CD4-positive, alpha-beta T cell treated with Interleukin-17A for 1 hour (primary cell): ENCODE data around the gene KLF18.
"Not testable (repeated sequence)": the region's sequence is repeated elsewhere in the genome, so short reads cannot be mapped to it uniquely, and the experiment has no call there.

Experiments used
- DNase-seq: peaks from one replicate; pipeline ENCODE4 v3.0.0-alpha.2; 2020

Gene KLF18

GRCh38 chr1:44141531-44141930 is at the start of gene KLF18:
KLF18 (minus strand) TSS chr1:44141631; CDS start chr1:44141631, 0 bp downstream.
- DNase-seq, result no peak

DNA sequence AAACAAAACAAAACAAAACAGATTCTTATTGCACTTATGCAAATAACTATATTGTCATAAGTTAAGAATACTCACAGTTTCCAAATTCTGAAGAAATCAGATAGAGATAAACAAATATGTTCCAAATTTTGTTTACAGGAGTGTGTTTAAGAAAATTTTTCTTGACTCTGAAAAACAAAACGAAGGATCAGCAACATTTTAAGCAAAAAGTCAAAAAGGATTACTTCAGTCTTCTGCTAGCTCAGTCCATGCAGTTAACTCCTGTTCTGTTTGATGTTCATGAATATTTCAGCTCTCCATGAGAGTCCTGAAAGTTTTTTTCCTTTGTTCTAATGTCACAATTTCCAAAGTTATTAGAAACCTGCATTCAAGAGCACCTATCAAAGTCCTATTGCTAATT is 33.2 kb upstream of the KLF18 start:
- no peak for DNase-seq

DNA sequence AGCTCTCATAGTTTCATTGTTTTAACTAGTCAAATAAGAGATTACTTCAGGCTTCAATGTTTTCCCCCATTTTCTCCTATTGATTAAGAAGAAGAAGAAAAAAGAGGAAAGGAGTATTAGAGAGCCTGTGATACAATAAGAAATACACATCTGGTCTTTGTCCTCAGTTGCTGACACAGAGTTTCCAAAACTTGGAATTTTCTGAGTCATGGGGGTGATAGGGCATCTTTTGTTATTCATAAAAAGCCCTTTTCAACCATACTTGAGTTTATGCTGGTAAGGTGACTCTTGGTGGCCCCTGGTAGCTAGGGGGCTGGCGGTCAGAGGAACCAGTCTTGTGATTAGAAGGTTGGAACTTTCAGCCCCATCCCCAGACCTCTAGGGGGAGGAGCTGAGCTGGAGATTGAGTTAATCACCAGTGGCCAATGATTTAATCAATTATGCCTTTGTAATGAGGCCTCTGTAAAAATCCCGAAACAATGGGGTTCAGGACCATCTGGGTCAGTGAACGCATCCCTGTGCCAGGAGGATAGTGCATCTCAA is 28.9 kb upstream of the KLF18 start:
- DNase-seq, result no peak

DNA sequence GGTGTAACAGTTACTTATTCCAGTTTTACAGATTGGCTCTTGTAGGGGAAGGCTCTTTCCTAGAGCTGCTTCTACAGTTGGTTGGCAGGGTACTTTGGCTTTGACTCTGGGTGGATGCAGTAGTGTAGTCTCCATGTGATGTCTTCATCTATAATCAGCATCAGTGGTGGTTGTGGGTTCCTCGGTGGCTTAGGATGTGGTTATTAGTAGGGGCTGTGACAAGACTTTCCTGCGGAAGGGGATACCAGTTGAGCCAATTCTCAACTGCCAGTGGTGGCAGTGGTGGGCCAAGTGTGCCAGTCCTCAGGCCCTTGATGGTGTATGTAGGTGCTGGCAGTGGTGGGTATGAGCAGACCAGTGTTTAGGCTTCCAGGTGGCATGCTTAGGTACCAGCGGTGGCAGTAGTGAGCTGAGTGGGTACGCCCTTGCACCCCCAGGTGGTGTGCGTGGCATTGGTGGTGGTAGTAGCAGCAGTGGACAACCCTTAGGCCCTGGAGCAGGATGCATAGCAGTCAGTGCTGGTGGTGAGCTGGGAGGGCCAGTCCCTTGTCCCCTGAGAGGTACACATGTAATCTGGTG is 27.2 kb upstream of the KLF18 start:
- no peak for DNase-seq

- no peak for DNase-seq
These were observed 20.1 kb upstream of the KLF18 start for GRCh38 chr1:44161546-44161945.

DNA sequence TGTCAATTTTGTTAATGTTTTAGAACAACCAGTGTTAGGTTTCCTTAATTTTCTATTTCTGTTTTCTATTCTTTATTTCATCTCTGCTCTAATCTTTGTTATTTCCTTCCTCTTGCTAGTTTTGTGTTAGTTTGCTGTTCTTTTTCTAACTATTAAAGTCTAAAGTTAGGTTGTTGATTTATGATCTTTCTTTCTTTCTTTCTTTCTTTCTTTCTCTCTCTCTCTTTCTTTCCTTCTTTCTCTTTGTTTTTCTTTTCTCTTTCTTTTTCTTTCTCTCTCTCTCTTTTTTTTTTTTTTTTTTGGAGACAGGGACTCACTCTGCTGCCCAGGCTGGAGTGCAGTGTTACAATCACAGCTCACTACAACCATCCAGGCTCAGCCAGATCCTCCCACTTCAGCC is 17.4 kb upstream of the KLF18 start:
- DNase-seq, result no peak

DNA sequence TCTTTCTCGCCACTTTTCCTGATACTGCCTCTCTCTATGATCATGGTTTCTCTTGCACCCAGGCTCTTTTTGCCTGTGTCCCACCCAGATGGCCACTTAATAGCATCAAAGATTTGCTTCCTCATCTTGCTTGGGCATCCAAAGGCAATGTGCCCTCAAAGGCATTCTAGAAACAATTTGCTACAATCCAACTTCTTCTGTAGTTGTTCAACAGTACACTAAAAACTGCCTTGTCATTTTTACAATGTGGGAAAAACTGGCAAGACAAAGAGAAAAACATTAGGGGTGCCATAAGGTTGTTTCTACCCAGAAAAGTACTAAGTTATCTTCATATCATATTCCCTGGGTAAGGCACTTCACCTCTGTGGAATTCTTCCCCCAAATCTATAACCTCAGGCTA is 16.5 kb upstream of the KLF18 start:
- DNase-seq, result no peak

GRCh38 chr1:44154049-44154448 is 12.6 kb upstream of the KLF18 start:
- no peak for DNase-seq

- DNase-seq, result no peak
These were observed 11.3 kb upstream of the KLF18 start for GRCh38 chr1:44152692-44153091.

DNA sequence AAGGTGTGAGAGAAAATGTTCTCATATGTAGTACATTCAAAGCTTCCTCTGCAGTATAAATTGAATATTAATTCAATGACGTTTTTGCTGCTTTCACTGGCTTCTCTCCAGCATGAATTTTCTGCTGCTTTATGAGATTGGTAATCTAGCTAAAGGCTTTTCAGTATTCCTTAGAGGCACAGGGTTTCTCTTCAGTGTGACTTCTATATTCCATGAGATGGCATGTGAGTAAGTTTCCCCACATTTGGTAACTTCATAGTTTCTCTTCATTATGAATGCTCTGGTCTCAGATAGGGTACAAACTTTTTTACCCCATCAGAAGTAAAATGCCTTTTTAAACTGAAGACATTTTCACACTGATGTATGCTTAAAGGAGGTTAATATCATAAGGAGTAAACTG is 10.4 kb upstream of the KLF18 start:
- no peak for DNase-seq

DNA sequence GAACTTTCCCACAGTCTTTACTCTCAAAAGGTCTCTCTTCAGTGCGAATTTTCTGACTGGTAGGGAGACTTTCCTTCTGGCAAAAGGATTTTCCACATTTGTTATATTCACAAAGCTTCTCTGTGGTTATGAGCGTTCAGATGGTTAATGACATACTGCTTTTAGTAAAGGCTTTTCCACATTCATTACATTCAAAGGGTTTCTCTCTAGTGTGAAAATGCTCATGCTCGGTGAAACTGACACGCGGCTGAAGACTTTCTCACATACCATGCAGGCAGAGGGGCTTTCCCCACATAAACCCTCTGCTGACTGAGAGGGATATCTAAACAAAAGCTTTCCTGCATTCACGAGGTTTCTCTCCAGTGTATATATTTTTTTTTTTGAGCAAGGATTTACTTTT is 9.9 kb upstream of the KLF18 start:
- no peak for DNase-seq

- no peak for DNase-seq
These were observed 6.2 kb upstream of the KLF18 start for GRCh38 chr1:44147582-44147981.

GRCh38 chr1:44146536-44147361 is 5.3 kb upstream of the KLF18 start:
- DNase-seq, result no peak

DNA sequence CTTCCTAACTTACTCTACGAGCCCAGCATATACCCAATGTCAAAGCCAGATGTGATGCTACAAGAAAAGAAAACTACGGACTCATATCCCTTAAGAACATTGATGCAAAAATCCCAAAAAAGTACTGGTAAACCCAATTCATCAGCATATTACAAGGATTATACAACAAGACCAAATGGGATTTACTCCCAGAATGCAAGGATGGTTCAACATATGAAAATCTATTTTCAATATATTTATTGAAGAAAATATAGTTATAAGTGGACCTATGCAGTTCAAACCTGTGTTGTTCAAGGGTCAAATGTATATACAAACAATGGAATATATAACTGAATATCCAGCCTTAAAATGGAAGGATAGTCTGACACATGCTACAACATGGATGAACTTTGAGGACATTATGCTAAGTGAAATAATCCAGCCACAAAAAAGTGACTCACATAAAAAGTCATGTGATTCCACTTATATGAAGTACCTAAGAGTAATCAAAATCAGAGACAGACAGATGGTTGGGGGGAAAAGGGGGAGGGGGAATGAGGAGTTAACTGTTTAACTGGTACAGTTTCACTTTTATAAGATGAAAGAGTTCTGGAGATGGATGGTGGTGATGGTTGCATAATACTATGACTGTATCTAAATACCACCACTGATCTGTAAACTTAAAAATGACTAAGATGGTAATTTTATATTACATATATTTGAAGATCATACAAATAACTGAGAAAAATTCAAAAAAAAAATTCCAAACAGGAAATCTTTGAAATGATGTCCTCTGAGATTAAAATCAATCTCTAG is 3.7 kb upstream of the KLF18 start:
- no peak for DNase-seq

- not testable (repeated sequence) for DNase-seq
These were observed 1.9 kb downstream of the KLF18 start for GRCh38 chr1:44139565-44139964.

DNA sequence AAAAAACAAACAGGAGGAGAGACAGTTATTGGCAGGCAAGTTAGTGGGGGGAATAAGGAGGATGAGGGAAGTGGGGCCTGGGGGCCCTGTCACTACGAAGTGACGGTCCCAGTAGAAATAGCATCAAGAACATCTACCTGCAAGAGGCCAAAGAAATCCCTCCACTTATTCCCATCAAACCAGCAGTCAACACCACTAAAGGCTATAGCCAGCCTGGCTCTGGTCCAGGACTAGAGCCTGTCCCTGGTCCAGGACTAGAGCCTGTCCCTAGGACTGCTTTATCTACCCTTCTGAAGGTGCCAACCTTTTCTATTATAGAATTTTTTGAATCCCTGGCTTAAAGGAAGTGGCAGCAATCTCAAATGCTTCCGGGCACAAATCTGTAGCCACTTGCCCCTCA is 3.2 kb downstream of the KLF18 start:
- no peak for DNase-seq

DNA sequence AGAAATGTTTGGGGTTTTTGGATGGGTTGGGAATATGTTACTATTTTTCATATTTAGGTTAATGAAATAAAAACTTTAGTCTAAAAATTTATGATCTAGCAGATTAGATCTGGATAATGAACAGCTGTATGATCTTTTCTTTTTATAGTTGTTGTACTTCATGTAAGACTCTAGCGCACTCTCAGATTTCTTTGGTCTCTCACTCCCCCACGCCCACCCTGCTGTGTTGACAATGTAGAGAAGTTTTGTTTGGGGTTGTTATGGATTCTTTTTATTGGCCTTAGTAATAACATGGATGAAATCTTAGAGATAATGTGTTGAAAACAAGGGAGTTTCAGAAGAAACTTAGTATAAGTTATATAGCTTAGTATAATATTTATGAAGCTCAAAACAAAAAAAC is 5.5 kb downstream of the KLF18 start:
- DNase-seq, result no peak

DNA sequence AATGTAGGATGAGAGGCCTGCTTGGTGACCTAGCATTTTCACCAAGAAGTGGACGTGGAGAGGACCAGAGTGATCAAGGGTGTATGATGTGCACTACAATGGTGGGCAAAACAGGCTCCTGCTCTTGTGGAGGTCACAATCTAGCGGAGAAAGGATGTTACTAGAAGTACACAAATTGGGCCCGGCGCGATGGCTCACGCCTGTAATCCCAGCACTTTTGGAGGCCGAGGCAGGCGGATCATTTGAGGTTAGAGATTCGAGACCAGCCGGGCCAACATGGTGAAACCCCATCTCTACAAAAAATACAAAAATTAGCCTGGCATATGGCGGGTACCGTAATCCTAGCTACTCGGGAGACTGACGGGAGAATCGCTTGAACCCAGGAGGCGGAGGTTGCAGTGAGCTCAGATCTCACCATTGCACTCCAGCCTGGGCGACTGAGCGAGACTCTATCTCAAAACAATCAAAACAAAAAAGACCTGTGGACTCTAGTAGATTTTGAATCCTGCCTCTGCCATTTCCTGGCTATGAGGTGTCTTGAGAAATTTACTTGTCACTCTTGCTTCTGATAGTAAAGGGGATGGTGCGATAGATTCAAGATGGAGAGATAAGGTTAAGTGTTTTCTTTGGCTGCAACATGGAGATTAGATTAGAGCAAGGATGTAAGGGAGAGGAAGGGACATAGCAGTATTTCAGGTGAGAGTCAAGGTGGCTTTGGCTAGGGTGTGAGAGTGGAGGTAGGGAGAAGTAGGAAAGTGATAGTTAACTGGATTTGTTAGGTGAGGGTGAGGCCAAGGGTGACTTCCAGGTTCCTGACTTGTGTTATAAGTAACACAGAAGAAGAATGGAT is 7.1 kb downstream of the KLF18 start:
- DNase-seq, result no peak

DNA sequence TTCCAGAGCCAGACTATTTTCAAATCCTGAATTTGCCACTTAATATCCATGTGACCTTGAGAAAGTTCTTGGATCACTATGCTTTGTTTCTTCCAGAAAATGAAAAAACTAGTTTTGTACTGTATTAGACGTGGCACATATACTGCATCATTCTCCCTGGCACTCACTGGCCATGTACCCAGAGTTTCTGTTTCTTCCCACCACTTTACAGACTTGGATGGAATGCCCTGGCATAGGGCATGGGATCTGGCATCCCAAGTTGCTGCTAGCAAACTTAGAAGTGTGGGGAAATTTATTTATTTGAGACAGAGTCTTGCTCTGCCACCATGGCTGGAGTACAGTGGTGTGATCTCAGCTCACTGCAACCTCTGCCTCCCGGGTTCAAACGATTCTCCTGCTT is 10.0 kb downstream of the KLF18 start:
- DNase-seq, result no peak

DNA sequence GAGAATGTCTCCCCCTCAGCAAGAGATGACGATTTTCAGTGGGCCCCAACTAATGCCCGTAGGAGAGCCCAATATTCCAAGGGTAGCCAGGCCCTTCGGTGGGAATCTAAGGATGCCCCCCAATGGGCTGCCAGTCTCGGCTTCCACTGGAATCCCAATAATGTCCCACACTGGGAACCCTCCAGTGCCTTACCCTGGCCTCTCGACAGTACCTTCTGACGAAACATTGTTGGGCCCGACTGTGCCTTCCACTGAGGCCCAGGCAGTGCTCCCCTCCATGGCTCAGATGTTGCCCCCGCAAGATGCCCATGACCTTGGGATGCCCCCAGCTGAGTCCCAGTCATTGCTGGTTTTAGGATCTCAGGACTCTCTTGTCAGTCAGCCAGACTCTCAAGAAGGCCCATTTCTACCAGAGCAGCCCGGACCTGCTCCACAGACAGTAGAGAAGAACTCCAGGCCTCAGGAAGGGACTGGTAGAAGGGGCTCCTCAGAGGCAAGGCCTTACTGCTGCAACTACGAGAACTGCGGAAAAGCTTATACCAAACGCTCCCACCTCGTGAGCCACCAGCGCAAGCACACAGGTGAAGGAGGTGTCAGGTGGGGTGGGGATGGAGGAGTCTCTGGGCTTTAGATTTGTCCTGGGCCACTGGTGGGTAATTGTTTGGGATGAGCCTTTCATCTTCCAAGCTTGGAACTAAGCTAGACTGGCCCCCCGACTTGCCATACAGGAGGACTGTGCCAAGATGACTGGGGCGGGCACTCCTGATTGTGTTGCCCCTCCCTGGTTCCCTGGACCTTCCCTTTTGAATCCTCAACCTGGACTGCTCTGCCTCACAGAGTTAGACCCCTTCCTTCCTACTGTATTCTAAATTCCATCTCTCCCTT is 11.6 kb downstream of the KLF18 start:
- no peak for DNase-seq

DNA sequence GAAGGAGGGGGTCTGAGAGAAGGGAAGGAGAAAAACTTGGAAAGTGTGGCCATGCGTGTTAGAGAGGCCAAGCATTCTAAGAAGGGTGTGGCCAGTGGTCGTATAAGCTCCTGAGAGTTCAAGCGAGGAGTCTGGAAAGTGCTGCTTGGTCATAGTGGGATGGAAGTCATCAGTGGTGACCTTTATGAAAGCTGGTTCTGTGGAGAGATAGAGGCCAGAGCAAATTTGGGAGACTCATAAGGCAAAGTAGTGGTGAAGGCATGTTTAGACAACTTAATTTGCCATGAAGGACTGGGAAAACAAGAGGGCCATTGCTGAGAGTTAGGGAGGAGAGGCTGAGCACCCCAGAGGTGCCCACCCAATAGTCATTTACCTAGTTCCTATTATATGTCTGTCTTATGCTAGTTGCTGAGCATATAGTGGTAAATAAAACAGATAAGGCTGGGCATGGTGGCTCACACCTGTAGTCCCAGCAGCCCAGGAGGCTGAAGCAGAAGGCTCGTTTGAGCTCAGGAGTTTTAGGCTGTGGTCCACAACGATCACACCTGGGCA is 21.0 kb downstream of the KLF18 start:
- no peak for DNase-seq
